ENCODE results near the gene RBM47.

Gene RBM47

GRCh38 chr4:40626183-40626990, 3.3 kb downstream of the RBM47 start:
- DNase-seq, result no peak

GRCh38 chr4:40623707-40624106, 6.0 kb downstream of the RBM47 start:
- DNase-seq, result no peak

- no peak for DNase-seq
These were observed 6.8 kb downstream of the RBM47 start for GRCh38 chr4:40622913-40623312.

GRCh38 chr4:40621592-40622512, 7.8 kb downstream of the RBM47 start:
- DNase-seq, result peak in 13 of 56 donors; percentile 1 to 44 (median 3)

- no peak for DNase-seq
These were observed 8.5 kb downstream of the RBM47 start for GRCh38 chr4:40621229-40621591.

GRCh38 chr4:40619600-40619999, 10.1 kb downstream of the RBM47 start:
- no peak for DNase-seq

GRCh38 chr4:40617872-40618271, 11.8 kb downstream of the RBM47 start:
- no peak for DNase-seq

- DNase-seq, result no peak
These were observed 15.6 kb downstream of the RBM47 start for GRCh38 chr4:40614031-40614430.

GRCh38 chr4:40613456-40613855, 16.2 kb downstream of the RBM47 start:
- no peak for DNase-seq

- DNase-seq, result no peak
These were observed 16.8 kb downstream of the RBM47 start for GRCh38 chr4:40612831-40613230.

GRCh38 chr4:40612283-40612682, 17.4 kb downstream of the RBM47 start:
- DNase-seq, result no peak

GRCh38 chr4:40608628-40609027, 21.0 kb downstream of the RBM47 start:
- DNase-seq, result no peak

GRCh38 chr4:40607221-40607620, 22.4 kb downstream of the RBM47 start:
- no peak for DNase-seq

- DNase-seq, result no peak
These were observed 23.4 kb downstream of the RBM47 start for GRCh38 chr4:40606239-40606767.

- DNase-seq, result no peak
These were observed 26.4 kb downstream of the RBM47 start for GRCh38 chr4:40603281-40603680.

- no peak for DNase-seq
These were observed 28.0 kb downstream of the RBM47 start for GRCh38 chr4:40601641-40602040.

GRCh38 chr4:40600850-40601249, 28.8 kb downstream of the RBM47 start:
- DNase-seq, result no peak

GRCh38 chr4:40599431-40599830, 30.2 kb downstream of the RBM47 start:
- DNase-seq, result no peak

- no peak for DNase-seq
These were observed 33.1 kb downstream of the RBM47 start for GRCh38 chr4:40596522-40596921.

GRCh38 chr4:40595981-40596380, 33.7 kb downstream of the RBM47 start:
- no peak for DNase-seq

GRCh38 chr4:40594261-40595178, 35.1 kb downstream of the RBM47 start:
- no peak for DNase-seq

Data from nucleus accumbens (tissue), 56 donors.